NT2/D1 (cell line): Measurements from ENCODE around the gene CPOX.

Experiments
- YY1 ChIP-seq: IDR thresholded peaks from 2 replicates; pipeline ENCODE4 v1.6.1; 2011; ENCODE audit not compliant: insufficient read length, insufficient read depth
- ZNF274 ChIP-seq: IDR thresholded peaks from 2 replicates; pipeline ENCODE4 v1.6.1; 2011; ENCODE audit warnings: mild to moderate bottlenecking, low read depth, low read length

GRCh38 chr3:98560911-98561310 lies 32.5 kb downstream of the CPOX start:
- TF ChIP-seq ZNF274 (no peak), YY1 (no peak)
